UCSD-AML1 (cell line): ENCODE data around the gene ARFGEF3.

Experiments used
- DNase-seq: peaks from one replicate; lab custom pipeline; 2025; ENCODE audit not compliant: unreplicated experiment; lab: John Stamatoyannopoulos, UW

ARFGEF3 gene

GRCh38 chr6:138239774-138240173, 78.0 kb downstream of the ARFGEF3 start:
- no peak for DNase-seq

GRCh38 chr6:138240476-138241245, 78.9 kb downstream of the ARFGEF3 start:
- no peak for DNase-seq

GRCh38 chr6:138241381-138241780, 79.6 kb downstream of the ARFGEF3 start:
- no peak for DNase-seq

GRCh38 chr6:138241934-138242333, 80.2 kb downstream of the ARFGEF3 start:
- DNase-seq = no peak

- no peak for DNase-seq
Measured at GRCh38 chr6:138242987-138243592, 81.4 kb downstream of the ARFGEF3 start.

DNA sequence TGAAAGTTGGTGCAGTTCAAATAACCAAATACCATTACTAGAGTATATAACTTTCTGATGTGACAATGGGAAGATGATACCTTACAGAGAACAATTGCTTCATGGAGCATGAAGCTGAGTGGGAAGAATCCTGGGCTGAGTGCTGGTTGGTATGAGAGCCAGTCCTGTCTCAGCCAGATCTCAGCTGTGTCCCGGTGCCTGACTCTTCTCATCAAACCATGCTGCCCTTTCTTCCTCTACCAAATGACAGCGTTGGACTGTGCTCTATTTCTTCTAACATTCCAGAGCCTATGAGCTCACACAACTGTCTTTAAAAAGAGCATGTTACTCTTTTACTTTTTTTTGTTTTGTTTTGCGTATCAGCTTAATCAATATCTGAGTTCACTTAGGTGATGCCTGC, 84.0 kb downstream of the ARFGEF3 start:
- DNase-seq = no peak

- DNase-seq = no peak
Measured at GRCh38 chr6:138246650-138247440, 85.1 kb downstream of the ARFGEF3 start.

GRCh38 chr6:138248011-138248410, 86.3 kb downstream of the ARFGEF3 start:
- no peak for DNase-seq

- no peak for DNase-seq
Measured at GRCh38 chr6:138248878-138249277, 87.1 kb downstream of the ARFGEF3 start.

DNA sequence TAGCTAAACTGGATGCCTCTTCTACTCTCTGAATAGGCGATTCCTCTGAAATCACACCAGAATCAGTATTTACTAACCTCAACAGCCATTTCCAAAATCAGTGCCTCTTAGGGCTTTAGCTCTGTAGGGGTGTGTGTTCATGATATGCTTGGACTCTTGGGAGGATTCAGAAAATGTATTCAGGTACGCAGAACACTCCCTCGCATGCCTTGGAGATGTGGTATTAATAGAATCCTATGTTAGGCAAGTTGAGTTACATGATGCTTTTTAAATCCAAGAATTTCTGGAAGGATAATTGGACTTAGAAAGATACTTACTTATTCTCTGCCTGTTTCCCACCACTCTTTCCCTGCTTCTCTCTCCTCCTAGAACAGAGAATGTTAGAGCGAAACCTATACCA, 88.3 kb downstream of the ARFGEF3 start:
- no peak for DNase-seq

DNA sequence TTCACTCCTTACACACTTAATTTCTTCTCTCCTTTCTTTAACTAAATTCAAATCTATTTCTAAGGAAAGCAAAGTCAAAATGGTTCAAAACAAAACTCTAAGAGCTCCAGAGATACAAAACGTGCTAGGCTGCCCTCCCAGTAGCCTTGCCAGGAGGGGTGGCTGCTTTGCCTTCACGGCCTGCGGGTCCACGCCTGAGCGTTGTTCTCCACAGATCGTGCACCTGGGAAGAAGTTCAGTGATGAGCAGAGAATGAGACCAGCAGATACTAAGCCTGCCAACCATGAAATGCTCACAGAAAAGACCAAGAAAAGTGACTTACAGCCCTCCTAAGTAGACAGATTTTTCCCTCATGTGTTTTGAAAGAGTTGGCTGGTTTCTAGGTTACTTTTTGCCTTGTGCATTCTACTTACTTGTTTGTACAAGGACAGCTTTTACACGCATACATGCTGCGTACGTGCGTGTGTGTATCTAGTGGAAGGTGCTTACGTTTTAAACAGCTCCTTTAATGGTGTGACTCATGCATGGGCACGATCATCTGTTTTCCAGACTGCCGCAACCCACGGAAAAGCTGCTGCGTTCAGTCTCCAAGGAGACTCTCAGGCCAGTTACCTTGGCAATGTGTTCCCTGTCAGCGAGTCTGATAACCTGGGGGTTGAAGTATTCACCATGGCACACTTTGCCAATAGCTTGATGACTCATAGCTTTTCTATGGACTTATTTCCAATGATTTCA, 88.9 kb downstream of the ARFGEF3 start:
- no peak for DNase-seq

DNA sequence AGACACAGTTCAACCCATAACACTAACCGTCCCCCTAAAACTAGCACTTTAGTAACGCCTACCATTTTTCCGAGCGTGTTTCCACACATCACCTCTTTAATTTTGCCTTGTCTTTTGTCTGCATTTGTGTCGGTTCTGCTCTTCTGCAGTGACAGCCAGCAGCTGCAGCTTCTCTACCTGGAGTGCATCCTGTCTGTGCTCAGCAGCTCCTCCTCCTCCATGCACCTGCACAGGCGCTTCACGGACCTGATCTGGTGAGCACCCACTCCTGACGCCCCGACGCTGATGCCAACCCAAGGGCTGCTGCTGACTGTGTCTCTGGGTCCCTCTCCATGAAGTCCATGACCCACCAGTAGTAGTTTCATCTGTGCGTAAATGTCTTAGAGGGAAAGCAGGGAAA, 92.0 kb downstream of the ARFGEF3 start:
- DNase-seq = no peak

- no peak for DNase-seq
Measured at GRCh38 chr6:138255443-138255842, 93.7 kb downstream of the ARFGEF3 start.

DNA sequence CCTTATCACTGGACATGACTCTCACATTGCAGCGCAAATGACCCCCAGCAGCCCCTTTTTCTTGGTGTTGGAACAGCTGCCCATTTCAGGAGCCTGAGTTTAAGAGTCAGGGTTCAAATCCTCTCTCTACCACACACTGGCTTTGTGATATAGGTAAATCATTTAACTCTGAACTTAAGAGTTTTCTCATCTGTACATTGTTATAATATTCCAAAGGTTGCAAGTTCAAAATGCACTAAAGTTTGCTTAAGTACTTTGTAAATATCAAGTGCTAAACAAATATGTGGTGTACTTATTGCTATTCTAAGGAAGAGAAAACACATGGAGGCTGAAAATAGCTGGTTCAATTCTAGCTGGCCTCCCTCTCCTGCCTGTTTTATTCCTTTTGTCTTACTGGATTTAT, 95.9 kb downstream of the ARFGEF3 start:
- DNase-seq = no peak

DNA sequence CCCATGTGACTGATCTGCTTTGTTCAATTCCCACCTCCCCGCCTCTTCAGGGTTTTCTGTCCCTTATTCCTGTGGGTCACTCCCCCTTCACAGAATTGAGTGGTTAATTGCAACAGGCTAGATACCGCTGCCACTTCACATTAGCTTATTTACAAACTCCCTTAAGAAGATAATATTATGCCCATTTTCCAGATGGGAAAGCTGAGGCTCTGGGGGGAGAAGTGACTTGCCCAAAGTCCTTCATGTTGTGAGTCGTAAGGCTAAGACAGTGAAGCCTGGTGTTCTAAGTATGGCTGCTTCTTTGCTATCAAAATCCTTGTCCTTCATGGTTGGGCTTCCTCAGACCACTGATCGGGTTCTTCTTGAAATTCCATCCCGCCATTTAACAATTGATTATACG, 96.5 kb downstream of the ARFGEF3 start:
- DNase-seq = no peak

DNA sequence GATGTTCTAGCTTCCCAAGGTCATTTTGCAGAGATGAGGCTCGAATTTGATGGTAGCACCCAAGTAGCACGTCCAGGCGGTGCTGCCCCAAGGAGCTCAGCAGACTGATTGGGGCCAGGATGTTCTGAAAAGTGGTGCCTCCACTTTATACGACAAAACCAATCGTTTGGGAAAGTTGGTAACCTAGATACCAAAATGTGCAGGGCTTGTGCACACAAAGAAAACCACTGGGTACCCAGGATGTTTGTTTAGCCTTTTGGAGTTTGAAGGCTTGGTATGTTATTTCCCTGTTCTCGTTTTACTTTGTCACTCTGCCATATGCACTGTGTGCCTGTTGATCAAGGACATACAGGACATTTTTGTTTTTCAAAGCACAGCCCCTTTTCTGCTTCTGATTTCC, 97.3 kb downstream of the ARFGEF3 start:
- DNase-seq = no peak

GRCh38 chr6:138261116-138261780, 99.5 kb downstream of the ARFGEF3 start:
- DNase-seq = no peak

DNA sequence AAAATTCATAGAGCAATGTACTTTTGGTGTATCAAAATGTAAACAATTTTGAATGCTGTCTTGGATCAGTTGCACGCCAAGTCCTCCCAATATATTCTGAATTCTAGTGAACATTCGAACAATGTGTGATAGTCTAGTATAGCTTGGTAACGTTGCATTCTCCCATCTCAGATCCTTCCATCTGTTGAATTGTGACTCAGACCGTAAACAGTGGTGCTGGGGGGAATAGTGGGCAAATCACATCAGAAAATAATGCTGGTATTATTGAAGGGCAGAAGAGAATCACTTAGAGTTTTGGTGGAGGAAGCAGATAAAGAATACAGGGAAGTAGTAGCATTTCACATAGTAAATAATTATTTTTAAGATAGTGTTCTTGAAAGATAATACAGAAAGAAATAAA, 102.2 kb downstream of the ARFGEF3 start:
- no peak for DNase-seq

GRCh38 chr6:138264372-138264880, 102.7 kb downstream of the ARFGEF3 start:
- no peak for DNase-seq

GRCh38 chr6:138266095-138266494, 104.4 kb downstream of the ARFGEF3 start:
- DNase-seq = no peak
